ENCODE data around the gene ERN2.

ERN2 gene

GRCh38 chr16:23689442-23690187 lies 23.4 kb downstream of the ERN2 start:
- in situ Hi-C loops (cut with HindIII; ENCODE audit: low sequenced_read_pairs), result no loop called here

- in situ Hi-C loops (cut with HindIII; ENCODE audit: low sequenced_read_pairs), result no loop called here
Measured at GRCh38 chr16:23687034-23687808, 25.8 kb downstream of the ERN2 start.

GRCh38 chr16:23683487-23683886 lies 29.5 kb downstream of the ERN2 start:
- in situ Hi-C loops (cut with HindIII; ENCODE audit: low sequenced_read_pairs), result no loop called here

GRCh38 chr16:23682181-23682580 lies 30.8 kb downstream of the ERN2 start:
- in situ Hi-C loops (cut with HindIII; ENCODE audit: low sequenced_read_pairs), result no loop called here

GRCh38 chr16:23679986-23680336 lies 33.1 kb downstream of the ERN2 start:
- in situ Hi-C loops (cut with HindIII; ENCODE audit: low sequenced_read_pairs), result loop anchor here (10.0 kb wide), 1 partner anchor 65 kb away; no protein-coding TSS in a partner anchor

- in situ Hi-C loops (cut with HindIII; ENCODE audit: low sequenced_read_pairs), result loop anchor here (10.0 kb wide), 1 partner anchor 65 kb away; no protein-coding TSS in a partner anchor
Measured at GRCh38 chr16:23679274-23679985, 33.6 kb downstream of the ERN2 start.

- in situ Hi-C loops (cut with HindIII; ENCODE audit: low sequenced_read_pairs), result loop anchor here (10.0 kb wide), 1 partner anchor 64 kb away; no protein-coding TSS in a partner anchor
Measured at GRCh38 chr16:23678430-23679273, 34.4 kb downstream of the ERN2 start, which contains the start of gene PLK1. TSS of gene PLK1 (plus strand) at chr16:23678889. CDS start at chr16:23678933, 44 bp downstream.

- in situ Hi-C loops (cut with HindIII; ENCODE audit: low sequenced_read_pairs), result loop anchor here (10.0 kb wide), 1 partner anchor 62 kb away; no protein-coding TSS in a partner anchor
Measured at GRCh38 chr16:23676924-23677480, 36.0 kb downstream of the ERN2 start.

GRCh38 chr16:23673971-23674614 lies 38.9 kb downstream of the ERN2 start:
- in situ Hi-C loops (cut with HindIII; ENCODE audit: low sequenced_read_pairs), result loop anchor here (10.0 kb wide), 1 partner anchor 59 kb away; no protein-coding TSS in a partner anchor

GRCh38 chr16:23670137-23670776 lies 42.8 kb downstream of the ERN2 start:
- in situ Hi-C loops (cut with HindIII; ENCODE audit: low sequenced_read_pairs), result loop anchor here (10.0 kb wide), 1 partner anchor 55 kb away; no protein-coding TSS in a partner anchor

GRCh38 chr16:23668873-23669272 lies 44.1 kb downstream of the ERN2 start:
- in situ Hi-C loops (cut with HindIII; ENCODE audit: low sequenced_read_pairs), result no loop called here

GRCh38 chr16:23668225-23668624 lies 44.8 kb downstream of the ERN2 start:
- in situ Hi-C loops (cut with HindIII; ENCODE audit: low sequenced_read_pairs), result no loop called here

GRCh38 chr16:23667355-23667659 lies 45.7 kb downstream of the ERN2 start:
- in situ Hi-C loops (cut with HindIII; ENCODE audit: low sequenced_read_pairs), result no loop called here

- in situ Hi-C loops (cut with HindIII; ENCODE audit: low sequenced_read_pairs), result no loop called here
Measured at GRCh38 chr16:23666571-23667354, 46.3 kb downstream of the ERN2 start.

- in situ Hi-C loops (cut with HindIII; ENCODE audit: low sequenced_read_pairs), result no loop called here
Measured at GRCh38 chr16:23663918-23664317, 49.1 kb downstream of the ERN2 start.

- in situ Hi-C loops (cut with HindIII; ENCODE audit: low sequenced_read_pairs), result no loop called here
Measured at GRCh38 chr16:23651943-23652468, 61.0 kb downstream of the ERN2 start.

GRCh38 chr16:23650674-23651416 lies 62.2 kb downstream of the ERN2 start:
- in situ Hi-C loops (cut with HindIII; ENCODE audit: low sequenced_read_pairs), result no loop called here

All from endothelial cell of hepatic sinusoid (primary cell).